Stimulated activated memory B cell treated with anti-CD40 and anti-IgM and Interleukin-4, amounts not matched to agents 10 μg/mL and 1 μg/mL and 100 μg/mL, for 72 hours (primary cell): ENCODE results near the gene HPN.
A peak's percentile ranks its signal among the peaks of the same experiment; 100 is the strongest.
"Not testable (repeated sequence)": the region's sequence is repeated elsewhere in the genome, so short reads cannot be mapped to it uniquely, and the experiment has no call there.

ENCODE experiments used
- ATAC-seq: fragments of 150-1000 bp; cut with Tn5 transposase; 2 replicates; pipeline ENCODE4 v1.10.0; 2021
- H3K27ac Mint-ChIP-seq: one replicate; pipeline ENCODE4 v1.8.0; 2022; ENCODE audit warnings: mild to moderate bottlenecking, mixed read lengths
- H3K27me3 Mint-ChIP-seq: one replicate; pipeline ENCODE4 v1.8.0; 2022; ENCODE audit warnings: mixed read lengths
- H3K36me3 Mint-ChIP-seq: one replicate; pipeline ENCODE4 v1.8.0; 2022; ENCODE audit warnings: mixed read lengths
- H3K4me1 Mint-ChIP-seq: one replicate; pipeline ENCODE4 v1.8.0; 2022; ENCODE audit warnings: mixed read lengths
- H3K4me3 Mint-ChIP-seq: one replicate; pipeline ENCODE4 v1.8.0; 2022; ENCODE audit warnings: mild to moderate bottlenecking, moderate library complexity, mixed read lengths
- H3K9me3 Mint-ChIP-seq: one replicate; pipeline ENCODE4 v1.8.0; 2022; ENCODE audit warnings: mixed read lengths

HPN gene

GRCh38 chr19:35005256-35005977, 36.1 kb upstream of the HPN start:
- Mint-ChIP-seq H3K27me3 (no peaks in the 10 kb centered on the region), H3K4me3 (no peak overlapping the region), H3K27ac (no peak overlapping the region), H3K9me3 (no peaks in the 10 kb centered on the region), H3K36me3 (peaks cover 58% of the 10 kb centered on the region), H3K4me1 (peaks cover 59% of the 10 kb centered on the region)
- no peak for ATAC-seq

GRCh38 chr19:35006007-35006341, 35.5 kb upstream of the HPN start:
- H3K27ac Mint-ChIP-seq, H3K4me3 Mint-ChIP-seq, H3K9me3 Mint-ChIP-seq, ATAC-seq, H3K27me3 Mint-ChIP-seq: not testable (repeated sequence)
- H3K4me1 Mint-ChIP-seq = peaks cover 59% of the 10 kb centered on the region
- H3K36me3 Mint-ChIP-seq = peaks cover 60% of the 10 kb centered on the region

- no peak for ATAC-seq
- Mint-ChIP-seq H3K4me1 (peaks cover 57% of the 10 kb centered on the region), H3K27ac (peak overlapping the region; percentile 52), H3K9me3 (no peaks in the 10 kb centered on the region), H3K36me3 (peaks cover 60% of the 10 kb centered on the region), H3K4me3 (no peak overlapping the region), H3K27me3 (no peaks in the 10 kb centered on the region)
Measured at GRCh38 chr19:35006342-35006998, 35.1 kb upstream of the HPN start.

GRCh38 chr19:35006999-35007365, 34.5 kb upstream of the HPN start:
- Mint-ChIP-seq H3K4me1 (peaks cover 56% of the 10 kb centered on the region), H3K27ac (peak overlapping the region; percentile 52), H3K4me3 (no peak overlapping the region), H3K9me3 (no peaks in the 10 kb centered on the region), H3K27me3 (no peaks in the 10 kb centered on the region), H3K36me3 (peaks cover 59% of the 10 kb centered on the region)
- no peak for ATAC-seq

- Mint-ChIP-seq H3K27ac (peak overlapping the region; percentile 52), H3K36me3 (peaks cover 59% of the 10 kb centered on the region), H3K4me1 (peaks cover 56% of the 10 kb centered on the region)
- not testable (repeated sequence) for H3K27me3 Mint-ChIP-seq, H3K9me3 Mint-ChIP-seq, H3K4me3 Mint-ChIP-seq, ATAC-seq
Measured at GRCh38 chr19:35007427-35007826, 34.1 kb upstream of the HPN start.

GRCh38 chr19:35008891-35009341, 32.6 kb upstream of the HPN start:
- Mint-ChIP-seq H3K27ac (no peak overlapping the region), H3K27me3 (no peaks in the 10 kb centered on the region), H3K4me1 (peaks cover 56% of the 10 kb centered on the region), H3K36me3 (peaks cover 64% of the 10 kb centered on the region), H3K4me3 (no peak overlapping the region), H3K9me3 (no peaks in the 10 kb centered on the region)
- ATAC-seq = no peak

GRCh38 chr19:35009424-35010415, 31.8 kb upstream of the HPN start:
- Mint-ChIP-seq H3K27me3 (no peaks in the 10 kb centered on the region), H3K27ac (peak overlapping the region; percentile 13), H3K4me3 (no peak overlapping the region), H3K9me3 (no peaks in the 10 kb centered on the region), H3K36me3 (peaks cover 66% of the 10 kb centered on the region), H3K4me1 (peaks cover 57% of the 10 kb centered on the region)
- ATAC-seq = no peak

- Mint-ChIP-seq H3K4me3 (no peak overlapping the region), H3K4me1 (peaks cover 57% of the 10 kb centered on the region), H3K27me3 (no peaks in the 10 kb centered on the region), H3K36me3 (peaks cover 66% of the 10 kb centered on the region), H3K9me3 (no peaks in the 10 kb centered on the region), H3K27ac (no peak overlapping the region)
- no peak for ATAC-seq
Measured at GRCh38 chr19:35011091-35011689, 30.3 kb upstream of the HPN start.

- Mint-ChIP-seq H3K4me1 (peaks cover 51% of the 10 kb centered on the region), H3K9me3 (no peaks in the 10 kb centered on the region), H3K27ac (peak overlapping the region; percentile 73), H3K27me3 (no peaks in the 10 kb centered on the region), H3K4me3 (no peak overlapping the region), H3K36me3 (peaks cover 59% of the 10 kb centered on the region)
- no peak for ATAC-seq
Measured at GRCh38 chr19:35011737-35012682, 29.5 kb upstream of the HPN start.

GRCh38 chr19:35013041-35013819, 28.3 kb upstream of the HPN start:
- Mint-ChIP-seq H3K27ac (peak overlapping the region; percentile 73), H3K4me3 (peak overlapping the region; percentile 38), H3K9me3 (no peaks in the 10 kb centered on the region), H3K36me3 (peaks cover 69% of the 10 kb centered on the region), H3K4me1 (peaks cover 56% of the 10 kb centered on the region), H3K27me3 (no peaks in the 10 kb centered on the region)
- ATAC-seq = peak; percentile 76

GRCh38 chr19:35013820-35014754, 27.4 kb upstream of the HPN start:
- Mint-ChIP-seq H3K27ac (peak overlapping the region; percentile 73), H3K9me3 (no peaks in the 10 kb centered on the region), H3K27me3 (no peaks in the 10 kb centered on the region), H3K36me3 (peaks cover 78% of the 10 kb centered on the region), H3K4me1 (peaks cover 56% of the 10 kb centered on the region), H3K4me3 (peak overlapping the region; percentile 46)
- no peak for ATAC-seq

- peaks cover 56% of the 10 kb centered on the region for H3K4me1 Mint-ChIP-seq
- not testable (repeated sequence) for H3K4me3 Mint-ChIP-seq, H3K9me3 Mint-ChIP-seq
Measured at GRCh38 chr19:35014774-35015173, 26.7 kb upstream of the HPN start.

More at GRCh38 chr19:35014774-35015173, 26.7 kb upstream of the HPN start:
- peak overlapping the region; percentile 73 for H3K27ac Mint-ChIP-seq
- H3K36me3 Mint-ChIP-seq = peaks cover 83% of the 10 kb centered on the region
- not testable (repeated sequence) for H3K27me3 Mint-ChIP-seq, ATAC-seq
